RKO (cell line): ENCODE results near the gene LEMD1.
"Not testable (repeated sequence)": the region's sequence is repeated elsewhere in the genome, so short reads cannot be mapped to it uniquely, and the experiment has no call there.

Experiments used
- DNase-seq: peaks from one replicate; pipeline ENCODE4 v3.0.0-alpha.2; 2016; ENCODE audit warnings: low spot score

The LEMD1 gene

DNA sequence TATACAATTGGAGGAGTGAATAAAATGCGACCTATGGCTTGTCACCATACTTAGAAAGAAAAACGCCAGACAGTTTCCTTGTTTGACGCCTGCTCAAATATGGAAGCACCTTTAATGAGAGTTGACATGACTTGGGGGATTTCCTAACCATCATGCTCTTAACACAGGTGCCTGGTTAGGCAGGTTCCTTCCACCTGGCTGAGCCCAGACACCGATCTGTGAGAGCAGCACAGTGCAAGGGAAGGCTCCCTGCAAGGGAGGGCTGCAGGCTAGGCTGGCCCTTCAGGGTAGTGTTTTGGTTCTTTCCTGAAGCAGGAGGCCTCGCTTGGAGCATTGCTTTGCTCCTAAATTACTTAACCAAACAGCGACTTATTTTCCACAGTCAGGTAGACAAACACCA is 40.6 kb downstream of the LEMD1 start:
- no peak for DNase-seq

- DNase-seq, result no peak
Measured at GRCh38 chr1:205380882-205381281, 41.0 kb downstream of the LEMD1 start.

DNA sequence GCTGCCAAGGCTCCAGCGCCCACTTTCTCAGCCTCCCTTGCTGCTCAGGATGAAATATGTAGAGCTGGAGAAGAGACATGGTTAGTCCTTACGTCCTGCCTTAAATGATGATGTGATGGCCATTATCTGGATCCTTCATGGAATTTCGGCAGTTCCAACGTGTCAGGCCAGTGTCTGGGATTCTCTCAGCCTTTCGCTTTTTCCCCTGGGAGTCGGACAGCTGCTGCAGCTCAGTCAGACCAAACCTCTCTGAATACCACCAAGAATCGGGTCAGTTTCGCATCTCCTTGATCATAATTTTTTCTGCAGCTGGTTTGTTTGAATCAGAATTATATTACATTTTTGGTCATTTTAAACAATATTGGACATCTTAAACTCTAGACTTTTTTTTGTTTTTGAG is 42.8 kb downstream of the LEMD1 start:
- no peak for DNase-seq

- DNase-seq, result no peak
Measured at GRCh38 chr1:205377355-205377754, 44.5 kb downstream of the LEMD1 start.

GRCh38 chr1:205376739-205377138 is 45.1 kb downstream of the LEMD1 start:
- peak; percentile 21 for DNase-seq

DNA sequence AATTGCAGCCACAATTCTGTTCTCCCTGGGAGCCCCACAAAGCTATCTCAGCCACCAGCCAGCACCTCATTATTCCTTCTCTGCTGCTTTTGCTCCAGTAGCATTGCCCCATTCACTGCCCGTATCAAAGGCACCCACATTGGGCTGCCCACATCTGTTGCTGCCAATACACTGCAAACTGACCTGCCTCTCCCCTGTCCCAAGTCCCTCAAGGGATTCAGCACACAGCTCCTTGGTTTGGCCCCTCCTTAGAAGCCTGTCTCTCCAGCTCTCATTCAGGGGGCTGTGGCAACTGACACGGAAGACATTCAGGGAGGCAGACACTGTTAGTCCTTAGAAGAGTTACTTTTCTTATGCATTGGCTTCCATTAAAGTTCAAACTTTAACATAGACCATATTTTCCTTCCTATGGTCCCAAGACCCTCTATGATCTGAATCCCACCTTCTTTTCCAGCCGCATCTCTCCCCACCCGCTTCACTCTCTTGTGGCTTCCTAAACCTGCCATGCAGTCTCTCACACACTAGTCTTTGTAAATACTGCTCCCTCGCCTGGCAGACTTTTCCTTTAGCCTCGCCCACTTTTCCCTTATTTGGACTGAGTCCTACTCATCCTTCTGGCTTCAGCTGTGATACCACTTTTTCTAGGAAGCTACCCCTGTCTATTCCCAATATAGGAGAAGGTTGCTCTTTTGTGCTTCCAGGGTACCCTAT is 45.9 kb downstream of the LEMD1 start:
- DNase-seq, result peak; percentile 55

DNA sequence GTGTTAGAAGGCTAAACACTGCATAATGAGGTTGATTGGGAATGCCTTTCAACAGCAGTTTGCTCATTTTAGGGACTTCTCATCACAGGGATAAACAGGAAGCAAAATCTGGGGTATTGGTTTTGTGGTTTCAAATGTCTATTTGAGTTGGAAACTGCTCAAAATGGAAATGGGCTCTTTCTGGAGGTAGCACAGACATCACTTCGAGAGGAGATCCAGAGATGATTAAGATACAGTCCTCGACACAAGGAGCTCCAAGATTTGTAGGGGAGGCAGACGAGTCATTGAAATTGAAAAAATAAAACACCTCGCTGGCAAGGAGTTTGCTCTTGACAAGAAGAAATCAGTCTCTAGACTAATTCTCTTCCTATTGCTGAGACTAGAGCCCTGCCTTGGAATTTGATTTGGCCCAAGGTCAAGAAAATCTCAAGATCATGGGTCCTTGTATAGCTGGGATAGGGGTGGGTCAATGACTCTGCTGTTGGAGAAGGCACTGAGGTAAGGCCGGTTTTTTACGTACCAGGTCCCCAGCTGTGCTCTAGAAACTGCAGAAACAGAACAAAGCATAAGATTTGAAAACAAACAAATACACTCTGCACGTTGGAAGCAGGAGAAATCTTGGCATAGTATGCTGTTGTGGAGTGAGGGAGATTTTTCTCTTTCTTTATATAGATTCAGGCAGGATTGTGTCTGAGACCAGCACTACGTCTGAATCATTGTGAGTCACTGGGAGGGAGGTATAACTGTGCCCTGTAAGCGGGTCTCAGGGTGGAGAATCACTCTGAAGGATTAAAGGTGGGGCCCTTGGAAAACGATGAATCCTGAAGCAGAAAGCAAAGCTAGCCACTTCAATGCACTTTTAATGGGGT is 47.4 kb downstream of the LEMD1 start:
- DNase-seq, result peak; percentile 40

GRCh38 chr1:205373798-205374175 is 48.1 kb downstream of the LEMD1 start:
- DNase-seq, result no peak

- no peak for DNase-seq
Measured at GRCh38 chr1:205373022-205373797, 48.6 kb downstream of the LEMD1 start.

GRCh38 chr1:205371871-205372660 is 49.8 kb downstream of the LEMD1 start:
- no peak for DNase-seq

DNA sequence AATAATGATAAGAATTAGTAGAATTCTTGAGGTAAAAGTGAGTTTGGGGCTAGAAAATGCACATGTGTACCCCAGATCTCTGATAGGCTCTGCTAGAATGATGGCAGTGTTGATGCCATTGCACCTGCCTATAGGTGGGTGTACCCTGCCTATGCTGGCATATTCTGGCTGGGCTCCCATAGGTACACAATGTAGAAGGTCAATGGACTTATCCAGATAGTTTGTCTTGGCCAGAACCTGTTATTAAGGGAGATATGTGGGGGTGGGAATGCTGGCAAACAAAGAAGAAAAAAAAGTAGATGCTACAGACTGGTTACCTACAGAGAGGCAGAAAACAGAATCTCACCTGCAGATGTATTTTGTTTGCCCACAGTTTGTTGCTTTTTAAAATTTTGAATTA is 51.1 kb downstream of the LEMD1 start:
- no peak for DNase-seq

DNA sequence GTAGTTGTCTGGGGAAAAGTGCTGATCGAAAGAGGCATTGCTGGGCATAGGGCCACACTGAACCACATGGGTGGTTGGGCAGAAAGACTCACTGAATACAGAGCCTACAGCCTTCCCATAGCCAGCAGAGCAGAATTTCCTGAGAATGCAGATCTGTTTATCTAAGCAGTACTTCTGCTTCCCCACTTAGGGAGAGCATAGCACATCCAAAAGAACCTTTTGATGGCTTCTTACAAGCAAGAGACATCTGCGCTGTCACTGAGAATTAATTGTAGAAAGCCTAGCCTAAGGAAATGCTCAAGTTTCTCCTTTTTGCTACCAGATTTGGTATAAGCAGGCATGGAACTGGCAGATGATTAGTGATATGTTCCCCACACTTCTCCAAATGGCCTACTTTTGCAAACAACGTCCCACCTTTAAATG is 52.1 kb downstream of the LEMD1 start:
- no peak for DNase-seq

DNA sequence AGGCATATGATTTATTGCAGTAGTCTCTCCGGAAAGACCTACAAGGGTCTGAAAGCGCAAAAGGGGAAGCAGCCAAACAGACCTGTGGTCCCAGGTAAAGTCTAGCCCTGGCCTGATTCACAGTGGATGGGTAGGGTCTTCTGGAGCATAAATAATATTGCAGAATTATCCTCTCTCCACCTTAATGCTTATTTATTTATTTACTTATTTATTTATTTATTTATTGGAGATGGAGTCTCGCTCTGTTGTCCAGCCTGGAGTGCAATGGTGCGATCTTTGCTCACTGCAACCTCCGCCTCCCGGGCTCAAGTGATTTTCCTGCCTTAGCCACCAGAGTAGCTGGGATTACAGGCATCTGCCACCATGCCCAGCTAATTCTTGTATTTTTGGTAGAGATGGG is 53.4 kb downstream of the LEMD1 start:
- no peak for DNase-seq

DNA sequence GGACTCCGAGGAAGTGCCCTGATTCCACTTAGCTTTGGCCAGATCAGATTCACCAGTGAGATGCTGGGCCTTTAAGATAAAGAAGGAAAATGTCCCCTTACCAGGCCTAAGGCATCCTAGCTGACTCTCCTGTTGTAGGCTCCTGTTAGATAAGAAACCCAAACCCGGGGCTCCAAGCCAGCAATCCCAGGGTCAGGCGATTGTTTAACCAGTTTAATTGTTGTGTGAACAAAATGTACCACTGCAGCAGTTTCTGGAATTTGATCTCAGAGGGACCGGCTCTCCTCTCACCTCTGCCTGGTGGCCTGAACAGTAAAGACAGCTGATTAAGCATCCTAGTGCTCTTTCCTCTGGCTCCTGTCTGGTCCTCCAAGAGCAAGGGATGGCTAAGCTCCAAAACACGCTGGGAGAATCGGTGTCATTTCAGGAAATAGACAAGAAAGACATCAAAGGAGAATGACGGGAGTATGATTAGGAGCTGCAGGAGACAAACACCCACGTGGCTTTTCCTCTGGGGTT is 55.9 kb downstream of the LEMD1 start:
- DNase-seq, result no peak

DNA sequence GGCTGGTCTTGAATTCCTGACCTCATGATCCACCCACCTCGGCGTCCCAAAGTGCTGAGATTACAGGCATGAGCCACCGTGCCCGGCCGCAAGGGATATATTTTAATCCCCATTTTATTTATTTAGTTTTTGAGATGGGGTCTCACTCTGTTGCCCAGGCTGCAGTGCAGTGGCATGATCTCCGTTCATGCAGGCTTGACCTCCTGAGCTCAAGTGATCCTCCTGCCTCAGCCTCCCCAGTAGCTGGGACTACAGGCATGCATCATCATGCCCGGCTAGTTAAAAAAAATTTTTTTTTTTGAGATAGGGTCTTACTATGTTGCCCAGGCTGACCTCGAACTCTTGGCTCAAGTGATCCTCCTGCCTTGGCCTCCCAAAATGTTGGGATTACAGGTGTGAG is 56.8 kb downstream of the LEMD1 start:
- DNase-seq, result not testable (repeated sequence)

DNA sequence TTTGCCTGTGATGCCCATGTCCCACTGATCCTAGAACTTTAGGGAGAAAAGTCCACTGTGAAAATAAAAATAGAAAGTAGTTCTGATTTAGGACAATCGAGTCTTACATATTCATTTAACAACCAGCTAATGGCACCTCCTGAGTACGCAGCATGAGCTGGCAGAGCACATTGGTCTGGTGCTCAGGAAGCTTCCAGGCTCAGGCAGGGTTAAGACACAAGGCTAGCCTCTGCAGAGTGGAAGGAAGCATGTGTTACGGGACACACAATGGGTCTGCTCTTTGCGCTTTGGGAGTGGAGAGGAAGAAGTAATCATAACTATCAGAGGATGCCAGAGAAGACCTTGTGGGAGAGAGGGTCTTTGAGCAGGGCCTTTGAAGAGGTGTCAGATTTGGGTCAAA is 61.0 kb downstream of the LEMD1 start:
- no peak for DNase-seq

DNA sequence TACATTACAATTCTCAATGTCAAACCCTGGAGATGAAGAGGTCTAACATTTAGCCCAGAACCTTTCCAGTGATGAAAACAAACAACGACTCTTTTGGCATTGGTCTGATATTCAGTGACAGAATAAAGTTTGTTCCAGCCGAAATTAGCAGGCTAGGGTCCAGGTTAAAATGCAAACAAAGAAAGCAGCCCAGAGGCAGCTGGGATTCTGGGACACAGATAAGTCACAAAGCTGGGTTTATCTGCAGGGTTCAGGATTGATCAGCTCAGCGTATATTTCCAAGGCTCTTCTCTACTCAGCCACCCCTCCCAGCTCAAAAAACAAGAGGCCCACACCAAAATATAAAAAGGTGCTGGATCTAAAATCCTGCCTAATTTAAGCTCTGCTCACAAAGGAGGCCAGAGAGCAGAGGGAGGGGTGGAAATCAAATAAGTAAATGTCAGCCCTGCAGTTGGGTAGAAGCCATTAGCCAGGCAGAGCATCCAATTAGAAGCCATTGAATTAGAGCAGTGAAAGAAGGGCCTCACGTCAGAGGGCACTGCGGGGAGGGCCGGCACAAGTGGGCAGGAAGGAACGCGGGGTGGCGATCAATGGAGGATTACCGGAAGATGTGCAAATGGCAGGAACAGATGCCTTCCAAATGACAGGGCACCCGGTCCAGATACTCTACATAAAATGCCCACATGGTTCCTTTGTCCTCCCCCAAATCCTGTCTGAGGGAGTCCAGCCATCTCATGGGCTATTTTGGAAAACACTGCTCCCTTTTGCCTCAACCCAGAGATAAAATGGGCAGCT is 61.9 kb downstream of the LEMD1 start:
- no peak for DNase-seq

DNA sequence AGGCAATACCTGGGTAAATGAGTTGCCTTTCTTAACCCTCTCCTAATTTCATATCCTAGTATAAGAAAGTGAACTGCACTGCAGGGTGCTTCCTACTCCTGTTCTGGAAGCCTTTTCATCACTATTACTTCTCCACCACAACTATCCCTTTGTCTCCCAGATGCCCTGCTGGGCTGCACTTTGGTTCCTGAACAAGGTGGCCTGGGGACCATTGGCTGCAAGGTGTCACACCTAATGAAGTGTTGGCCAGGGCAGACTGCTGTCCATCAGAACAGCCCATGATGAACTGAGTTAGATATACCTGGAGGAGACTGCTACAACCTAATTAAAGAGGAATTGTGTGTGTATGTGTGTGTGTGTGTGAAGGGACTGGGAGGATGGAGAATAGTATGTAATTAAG is 63.3 kb downstream of the LEMD1 start:
- no peak for DNase-seq

GRCh38 chr1:205357567-205357966 is 64.3 kb downstream of the LEMD1 start:
- no peak for DNase-seq

GRCh38 chr1:205356440-205357139 is 65.3 kb downstream of the LEMD1 start, which contains the start of gene KLHDC8A:
KLHDC8A (minus strand) TSS chr1:205356922; CDS start chr1:205343604, 13,318 bp downstream.
- DNase-seq, result no peak
